HepG2 (cell line): ENCODE data around the gene ST14. TPM values are rescaled to one million over a fixed set of nuclear protein-coding genes. Genes with fewer than 3 reads are reported as not detected.
A peak's percentile ranks its signal among the peaks of the same experiment; 100 is the strongest.

Source experiments
- ARNT ChIP-seq: fragments of 450-650 bp; IDR thresholded peaks from 2 replicates; pipeline ENCODE4 v1.6.1; 2017
- ATF1 ChIP-seq: IDR thresholded peaks from 2 replicates; pipeline ENCODE4 v1.6.1; 2016; ENCODE audit warnings: mild to moderate bottlenecking, control low read depth
- ELF3 ChIP-seq: IDR thresholded peaks from 2 replicates; pipeline ENCODE4 v1.6.1; 2016; ENCODE audit warnings: missing genetic modification reagents, missing compliant biosample characterization
- HOXA3 ChIP-seq: sonication (generic); formaldehyde crosslinking; IDR thresholded peaks from 2 replicates; pipeline ENCODE4 v1.5.0; 2020; ENCODE audit warnings: missing genetic modification reagents
- NCOA5 ChIP-seq: sonication (generic); formaldehyde crosslinking; IDR thresholded peaks from 2 replicates; pipeline ENCODE4 v1.4.0; 2020; ENCODE audit warnings: missing genetic modification reagents
- NFIB ChIP-seq: sonication (generic); formaldehyde crosslinking; IDR thresholded peaks from 2 replicates; pipeline ENCODE4 v1.9.0; 2021; ENCODE audit warnings: missing genetic modification reagents, mild to moderate bottlenecking, borderline replicate concordance
- NR2F6 ChIP-seq, 2 experiments: IDR thresholded peaks; 2 replicates each; pipeline ENCODE4 v1.6.1; 2016; ENCODE audit warnings: antibody characterized with exemption in 1 of 2, mild to moderate bottlenecking in 1 of 2
- PHF5A ChIP-seq: IDR thresholded peaks from one replicate; pipeline ENCODE4 v1.6.1; 2018; ENCODE audit warnings: low read depth, missing genetic modification reagents; ENCODE audit not compliant: unreplicated experiment
- SP4 ChIP-seq: sonication (generic); formaldehyde crosslinking; IDR thresholded peaks from 2 replicates; pipeline ENCODE4 v1.8.1; 2023; ENCODE audit warnings: mild to moderate bottlenecking, missing genetic modification reagents
- TEAD2 ChIP-seq: sonication (generic); formaldehyde crosslinking; IDR thresholded peaks from 2 replicates; pipeline ENCODE4 v1.9.0; 2021; ENCODE audit warnings: missing genetic modification reagents
- ZBTB21 ChIP-seq: sonication (generic); formaldehyde crosslinking; IDR thresholded peaks from 2 replicates; pipeline ENCODE4 v1.4.0; 2020; ENCODE audit warnings: missing genetic modification reagents
- ZNF235 ChIP-seq: sonication (generic); formaldehyde crosslinking; IDR thresholded peaks from 2 replicates; pipeline ENCODE4 v1.8.1; 2023; ENCODE audit warnings: mild to moderate bottlenecking, missing genetic modification reagents, borderline replicate concordance
- ZNF317 ChIP-seq: sonication (generic); formaldehyde crosslinking; IDR thresholded peaks from 2 replicates; pipeline ENCODE4 v1.5.0; 2020; ENCODE audit warnings: mild to moderate bottlenecking, missing genetic modification reagents
- ZNF557 ChIP-seq: sonication (generic); formaldehyde crosslinking; IDR thresholded peaks from 2 replicates; pipeline ENCODE4 v1.4.0; 2020; ENCODE audit warnings: missing genetic modification reagents
- ZNF563 ChIP-seq: sonication (generic); formaldehyde crosslinking; IDR thresholded peaks from 2 replicates; pipeline ENCODE4 v1.8.0; 2022; ENCODE audit warnings: mild to moderate bottlenecking, moderate library complexity, missing genetic modification reagents
- polyA plus RNA-seq, 8 experiments: library from polyadenylated mRNA; depleted of rRNA in 3 of 8; stranded (reverse) in 7 of 8; unstranded in 1 of 8; fragments of >200 nt; fragmentation: Illumina TruSeq in 4 of 8; extraction: Trizol in 4 of 8; gene quantifications; 2 replicates each; pipeline versions ENCODE4 v1.2.1 to v1.2.3, GENCODE V29; 2011 to 2016; ENCODE audit warnings: low read depth in 4 of 8, missing spikeins in 1 of 8, mixed read lengths in 1 of 8; ENCODE audit not compliant: insufficient read depth in 1 of 8
- total RNA-seq, 5 experiments: library from RNA; depleted of rRNA; stranded (reverse); fragments of >200 nt; fragmentation: Illumina TruSeq; extraction: Trizol; gene quantifications; 2 replicates each; pipeline ENCODE4 v1.2.3, GENCODE V29; 2016; ENCODE audit warnings: low read depth in 1 of 5
- TF ChIP-seq, protein P1 (sequence below): sonication (generic); formaldehyde crosslinking; conservative IDR thresholded peaks from 2 replicates; pipeline ENCODE4 v1.8.0; 2022; ENCODE audit warnings: low read depth, missing genetic modification reagents
- TF ChIP-seq, protein P2 (sequence below): sonication (generic); formaldehyde crosslinking; IDR thresholded peaks from 2 replicates; pipeline ENCODE4 v1.8.1; 2023; ENCODE audit warnings: missing genetic modification reagents, inconsistent platforms, borderline replicate concordance
- TF ChIP-seq, protein P3 (sequence below): sonication (generic); formaldehyde crosslinking; IDR thresholded peaks from 2 replicates; pipeline ENCODE4 v1.5.1; 2020; ENCODE audit warnings: mild to moderate bottlenecking, missing genetic modification reagents, moderate library complexity
- TF ChIP-seq, protein P4 (sequence below): sonication (generic); formaldehyde crosslinking; IDR thresholded peaks from 2 replicates; pipeline ENCODE4 v1.4.0; 2020; ENCODE audit warnings: missing genetic modification reagents
- TF ChIP-seq, protein P5 (sequence below): sonication (generic); formaldehyde crosslinking; IDR thresholded peaks from 2 replicates; pipeline ENCODE4 v1.4.0; 2020; ENCODE audit warnings: mild to moderate bottlenecking, missing genetic modification reagents, borderline replicate concordance
- TF ChIP-seq, protein P6 (sequence below): fragments of 450-650 bp; IDR thresholded peaks from 2 replicates; pipeline ENCODE4 v1.6.1; 2017

ST14 gene
- total and polyA plus RNA-seq, 2 of the 13 experiments (the other 11 are each of a cell fraction or from before 2014, with no cell fraction given), result 0.88 to 1.4 TPM

DNA sequence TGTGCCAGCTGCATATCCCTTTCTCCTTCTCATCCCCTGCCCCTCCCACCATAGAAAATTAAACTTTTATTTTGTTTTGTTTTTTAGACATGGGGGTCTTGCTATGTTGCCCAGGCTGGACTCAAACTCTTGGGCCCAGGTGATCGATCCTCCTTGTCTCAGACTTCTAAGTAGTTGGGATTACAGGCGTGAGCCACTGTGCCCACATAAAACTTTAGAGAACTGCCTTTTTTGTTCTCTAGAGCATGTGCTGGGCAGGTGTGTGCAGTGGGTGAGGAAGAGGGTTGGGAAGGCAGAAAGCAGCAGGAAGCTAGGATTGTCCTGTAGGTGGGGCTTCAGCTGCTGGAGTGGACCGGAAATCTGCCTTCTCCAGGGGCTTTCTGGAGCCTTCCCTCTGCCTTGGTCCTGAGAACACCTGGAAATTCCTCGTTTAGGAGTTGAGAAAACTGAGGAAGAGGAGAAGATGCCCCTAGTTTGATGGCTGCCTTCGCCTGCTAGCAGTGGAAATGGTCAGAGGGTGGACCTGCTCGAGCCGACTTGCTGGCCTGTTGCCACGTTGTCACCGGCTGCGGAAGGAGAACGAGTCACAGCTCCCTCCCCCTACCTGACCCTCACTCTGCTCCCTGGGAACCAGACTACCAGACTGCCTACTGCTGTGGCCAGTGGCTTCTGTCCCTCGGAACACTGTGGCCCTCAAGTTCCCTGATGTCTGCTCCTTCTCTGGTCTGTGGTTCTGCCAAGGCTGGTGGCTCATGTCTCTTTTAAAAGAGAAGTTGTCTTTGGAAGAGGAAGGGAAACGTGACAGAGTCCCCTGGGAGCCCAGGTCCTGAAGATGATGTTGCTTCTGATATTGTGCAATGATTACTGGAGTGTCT lies 4.0 kb downstream of the ST14 start (continued):
- TF ChIP-seq HOXA3 (CRISPR knock-in tag), result peak; percentile 52; the same call in 1 of the 2 replicates
- no peak for TF ChIP-seq PHF5A (CRISPR knock-in tag)
- TF ChIP-seq NR2F6 (IDR thresholded peaks at IDR 0.05), result no peak; the same call in 1 of the 2 replicates
- no peak for TF ChIP-seq NR2F6 (CRISPR knock-in tag; IDR thresholded peaks at IDR 0.05)
- TF ChIP-seq, protein P1, sequence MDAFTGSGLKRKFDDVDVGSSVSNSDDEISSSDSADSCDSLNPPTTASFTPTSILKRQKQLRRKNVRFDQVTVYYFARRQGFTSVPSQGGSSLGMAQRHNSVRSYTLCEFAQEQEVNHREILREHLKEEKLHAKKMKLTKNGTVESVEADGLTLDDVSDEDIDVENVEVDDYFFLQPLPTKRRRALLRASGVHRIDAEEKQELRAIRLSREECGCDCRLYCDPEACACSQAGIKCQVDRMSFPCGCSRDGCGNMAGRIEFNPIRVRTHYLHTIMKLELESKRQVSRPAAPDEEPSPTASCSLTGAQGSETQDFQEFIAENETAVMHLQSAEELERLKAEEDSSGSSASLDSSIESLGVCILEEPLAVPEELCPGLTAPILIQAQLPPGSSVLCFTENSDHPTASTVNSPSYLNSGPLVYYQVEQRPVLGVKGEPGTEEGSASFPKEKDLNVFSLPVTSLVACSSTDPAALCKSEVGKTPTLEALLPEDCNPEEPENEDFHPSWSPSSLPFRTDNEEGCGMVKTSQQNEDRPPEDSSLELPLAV, result no peak
- TF ChIP-seq, protein P2, sequence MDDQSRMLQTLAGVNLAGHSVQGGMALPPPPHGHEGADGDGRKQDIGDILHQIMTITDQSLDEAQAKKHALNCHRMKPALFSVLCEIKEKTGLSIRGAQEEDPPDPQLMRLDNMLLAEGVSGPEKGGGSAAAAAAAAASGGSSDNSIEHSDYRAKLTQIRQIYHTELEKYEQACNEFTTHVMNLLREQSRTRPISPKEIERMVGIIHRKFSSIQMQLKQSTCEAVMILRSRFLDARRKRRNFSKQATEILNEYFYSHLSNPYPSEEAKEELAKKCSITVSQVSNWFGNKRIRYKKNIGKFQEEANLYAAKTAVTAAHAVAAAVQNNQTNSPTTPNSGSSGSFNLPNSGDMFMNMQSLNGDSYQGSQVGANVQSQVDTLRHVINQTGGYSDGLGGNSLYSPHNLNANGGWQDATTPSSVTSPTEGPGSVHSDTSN (CRISPR knock-in tag), result no peak
- no peak for TF ChIP-seq ZBTB21 (CRISPR knock-in tag)
- TF ChIP-seq NFIB (CRISPR knock-in tag), result no peak
- no peak for TF ChIP-seq ZNF235 (CRISPR knock-in tag)
- TF ChIP-seq, protein P3, sequence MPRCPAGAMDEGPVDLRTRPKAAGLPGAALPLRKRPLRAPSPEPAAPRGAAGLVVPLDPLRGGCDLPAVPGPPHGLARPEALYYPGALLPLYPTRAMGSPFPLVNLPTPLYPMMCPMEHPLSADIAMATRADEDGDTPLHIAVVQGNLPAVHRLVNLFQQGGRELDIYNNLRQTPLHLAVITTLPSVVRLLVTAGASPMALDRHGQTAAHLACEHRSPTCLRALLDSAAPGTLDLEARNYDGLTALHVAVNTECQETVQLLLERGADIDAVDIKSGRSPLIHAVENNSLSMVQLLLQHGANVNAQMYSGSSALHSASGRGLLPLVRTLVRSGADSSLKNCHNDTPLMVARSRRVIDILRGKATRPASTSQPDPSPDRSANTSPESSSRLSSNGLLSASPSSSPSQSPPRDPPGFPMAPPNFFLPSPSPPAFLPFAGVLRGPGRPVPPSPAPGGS (CRISPR knock-in tag), result peak; percentile 64; the same call in 1 of the 2 replicates
- TF ChIP-seq ELF3 (CRISPR knock-in tag), result peak; percentile 51
- TF ChIP-seq, protein P4, sequence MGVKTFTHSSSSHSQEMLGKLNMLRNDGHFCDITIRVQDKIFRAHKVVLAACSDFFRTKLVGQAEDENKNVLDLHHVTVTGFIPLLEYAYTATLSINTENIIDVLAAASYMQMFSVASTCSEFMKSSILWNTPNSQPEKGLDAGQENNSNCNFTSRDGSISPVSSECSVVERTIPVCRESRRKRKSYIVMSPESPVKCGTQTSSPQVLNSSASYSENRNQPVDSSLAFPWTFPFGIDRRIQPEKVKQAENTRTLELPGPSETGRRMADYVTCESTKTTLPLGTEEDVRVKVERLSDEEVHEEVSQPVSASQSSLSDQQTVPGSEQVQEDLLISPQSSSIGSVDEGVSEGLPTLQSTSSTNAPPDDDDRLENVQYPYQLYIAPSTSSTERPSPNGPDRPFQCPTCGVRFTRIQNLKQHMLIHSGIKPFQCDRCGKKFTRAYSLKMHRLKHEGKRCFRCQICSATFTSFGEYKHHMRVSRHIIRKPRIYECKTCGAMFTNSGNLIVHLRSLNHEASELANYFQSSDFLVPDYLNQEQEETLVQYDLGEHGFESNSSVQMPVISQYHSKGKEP (CRISPR knock-in tag), result no peak
- no peak for TF ChIP-seq ARNT
- TF ChIP-seq NCOA5 (CRISPR knock-in tag), result no peak
- peak; percentile 52 for TF ChIP-seq ZNF317 (CRISPR knock-in tag)
- TF ChIP-seq, protein P5, sequence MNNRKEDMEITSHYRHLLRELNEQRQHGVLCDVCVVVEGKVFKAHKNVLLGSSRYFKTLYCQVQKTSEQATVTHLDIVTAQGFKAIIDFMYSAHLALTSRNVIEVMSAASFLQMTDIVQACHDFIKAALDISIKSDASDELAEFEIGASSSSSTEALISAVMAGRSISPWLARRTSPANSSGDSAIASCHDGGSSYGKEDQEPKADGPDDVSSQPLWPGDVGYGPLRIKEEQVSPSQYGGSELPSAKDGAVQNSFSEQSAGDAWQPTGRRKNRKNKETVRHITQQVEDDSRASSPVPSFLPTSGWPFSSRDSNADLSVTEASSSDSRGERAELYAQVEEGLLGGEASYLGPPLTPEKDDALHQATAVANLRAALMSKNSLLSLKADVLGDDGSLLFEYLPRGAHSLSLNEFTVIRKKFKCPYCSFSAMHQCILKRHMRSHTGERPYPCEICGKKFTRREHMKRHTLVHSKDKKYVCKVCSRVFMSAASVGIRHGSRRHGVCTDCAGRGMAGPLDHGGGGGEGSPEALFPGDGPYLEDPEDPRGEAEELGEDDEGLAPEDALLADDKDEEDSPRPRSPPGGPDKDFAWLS (CRISPR knock-in tag), result no peak
- TF ChIP-seq, protein P6, sequence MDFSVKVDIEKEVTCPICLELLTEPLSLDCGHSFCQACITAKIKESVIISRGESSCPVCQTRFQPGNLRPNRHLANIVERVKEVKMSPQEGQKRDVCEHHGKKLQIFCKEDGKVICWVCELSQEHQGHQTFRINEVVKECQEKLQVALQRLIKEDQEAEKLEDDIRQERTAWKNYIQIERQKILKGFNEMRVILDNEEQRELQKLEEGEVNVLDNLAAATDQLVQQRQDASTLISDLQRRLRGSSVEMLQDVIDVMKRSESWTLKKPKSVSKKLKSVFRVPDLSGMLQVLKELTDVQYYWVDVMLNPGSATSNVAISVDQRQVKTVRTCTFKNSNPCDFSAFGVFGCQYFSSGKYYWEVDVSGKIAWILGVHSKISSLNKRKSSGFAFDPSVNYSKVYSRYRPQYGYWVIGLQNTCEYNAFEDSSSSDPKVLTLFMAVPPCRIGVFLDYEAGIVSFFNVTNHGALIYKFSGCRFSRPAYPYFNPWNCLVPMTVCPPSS, result no peak
- TF ChIP-seq ZNF557 (CRISPR knock-in tag), result 0 out of 2 replicates have a peak, but pooled peaks have one; percentile 56
- TF ChIP-seq SP4 (CRISPR knock-in tag), result 0 out of 2 replicates have a peak, but pooled peaks have one; percentile 35
- TF ChIP-seq ZNF563 (CRISPR knock-in tag), result no peak
- no peak for TF ChIP-seq TEAD2
- no peak for TF ChIP-seq ATF1 (CRISPR knock-in tag)
